HG03342 (cell line): Measurements from ENCODE around the gene PLEKHG3.

Source experiments
- ATAC-seq: cut with Tn5 transposase; IDR thresholded peaks from one replicate; pipeline ENCODE4 v1.9.1; 2021; ENCODE audit warnings: mild to moderate bottlenecking, moderate library complexity; ENCODE audit not compliant: unreplicated experiment

The PLEKHG3 gene

GRCh38 chr14:64762044-64763034, 58.1 kb downstream of the PLEKHG3 start:
- ATAC-seq: no peak

GRCh38 chr14:64763085-64763782, 59.0 kb downstream of the PLEKHG3 start:
- no peak for ATAC-seq

GRCh38 chr14:64763801-64764621, 59.8 kb downstream of the PLEKHG3 start:
- ATAC-seq: no peak

GRCh38 chr14:64764641-64765520, 60.7 kb downstream of the PLEKHG3 start:
- peak; percentile 71 for ATAC-seq

- no peak for ATAC-seq
Observed at GRCh38 chr14:64765740-64766302, 61.6 kb downstream of the PLEKHG3 start.

- no peak for ATAC-seq
Observed at GRCh38 chr14:64766430-64767151, 62.4 kb downstream of the PLEKHG3 start.

GRCh38 chr14:64767215-64767964, 63.2 kb downstream of the PLEKHG3 start:
- no peak for ATAC-seq

GRCh38 chr14:64768401-64769095, 64.3 kb downstream of the PLEKHG3 start:
- ATAC-seq: no peak

GRCh38 chr14:64769096-64770020, 65.1 kb downstream of the PLEKHG3 start:
- ATAC-seq: no peak

GRCh38 chr14:64770751-64771150, 66.5 kb downstream of the PLEKHG3 start:
- ATAC-seq: no peak

- ATAC-seq: no peak
Observed at GRCh38 chr14:64771161-64771560, 66.9 kb downstream of the PLEKHG3 start.

- ATAC-seq: no peak
Observed at GRCh38 chr14:64772397-64772950, 68.2 kb downstream of the PLEKHG3 start.

- ATAC-seq: no peak
Observed at GRCh38 chr14:64773046-64773445, 68.8 kb downstream of the PLEKHG3 start.

- no peak for ATAC-seq
Observed at GRCh38 chr14:64773577-64773976, 69.4 kb downstream of the PLEKHG3 start.

- no peak for ATAC-seq
Observed at GRCh38 chr14:64774272-64774671, 70.0 kb downstream of the PLEKHG3 start.

GRCh38 chr14:64775081-64775777, 71.0 kb downstream of the PLEKHG3 start:
- no peak for ATAC-seq
